OCI-LY3 (cell line): ENCODE measurements around the gene IL20RA.

Source experiments
- H2AFZ ChIP-seq: fragments of 200-600, 300-600 bp; shearing (Covaris generic); 2 replicates; pipeline ENCODE4 v1.6.0; 2014; ENCODE audit warnings: antibody characterized with exemption, low read depth, low read length
- H3K27ac ChIP-seq: fragments of 200-600, 300-600 bp; sonication (generic); 2 replicates; pipeline ENCODE4 v1.5.1; 2014; ENCODE audit warnings: mild to moderate bottlenecking, low read length, moderate library complexity, mixed read lengths
- H3K27me3 ChIP-seq: fragments of 200-600, 300-600 bp; sonication (generic); 2 replicates; pipeline ENCODE4 v1.6.1; 2014; ENCODE audit warnings: low read depth, low read length, mixed read lengths
- H3K36me3 ChIP-seq: fragments of 200-600, 300-600 bp; sonication (generic); replicated peaks from 2 replicates; pipeline ENCODE3; 2014; ENCODE audit warnings: low read depth, low read length, mixed read lengths
- H3K4me1 ChIP-seq: fragments of 300-600, 200-600 bp; sonication (generic); 2 replicates; pipeline ENCODE4 v1.6.1; 2014; ENCODE audit warnings: low read length, mixed read lengths
- H3K4me2 ChIP-seq: fragments of 200-600, 300-600 bp; sonication (generic); 2 replicates; pipeline ENCODE4 v1.6.1; 2014; ENCODE audit warnings: low read length, mixed read lengths
- H3K4me3 ChIP-seq: fragments of 300-600, 200-600 bp; sonication (generic); 2 replicates; pipeline ENCODE4 v1.5.1; 2014; ENCODE audit warnings: antibody characterized with exemption, mild to moderate bottlenecking, low read length, moderate library complexity
- H3K79me2 ChIP-seq: fragments of 300-600, 200-600 bp; shearing (Covaris generic); 2 replicates; pipeline ENCODE4 v1.6.1; 2014; ENCODE audit warnings: mild to moderate bottlenecking, low read length, mixed read lengths
- H3K9ac ChIP-seq: fragments of 300-600, 200-600 bp; shearing (Covaris generic); 2 replicates; pipeline ENCODE4 v1.6.0; 2014; ENCODE audit warnings: mild to moderate bottlenecking, low read length, moderate library complexity
- H3K9me3 ChIP-seq: fragments of 200-600, 300-600 bp; shearing (Covaris generic); 2 replicates; pipeline ENCODE4 v1.6.1; 2014; ENCODE audit warnings: low read length, mixed read lengths; ENCODE audit not compliant: insufficient read depth
- H4K20me1 ChIP-seq: fragments of 200-600, 300-600 bp; sonication (generic); 2 replicates; pipeline ENCODE4 v1.6.1; 2016; ENCODE audit warnings: low read length, mixed read lengths; ENCODE audit not compliant: insufficient read depth
- EZH2phosphoT487 ChIP-seq: fragments of 200-600 bp; shearing (Covaris generic); IDR thresholded peaks from 2 replicates; pipeline ENCODE4 v1.6.1; 2018; ENCODE audit warnings: antibody characterized with exemption, mixed run types, low read depth
- TF ChIP-seq, protein P1 (sequence below): fragments of 200-600, 300-600 bp; sonication (generic); IDR thresholded peaks from 2 replicates; pipeline ENCODE4 v1.5.1; 2014; ENCODE audit warnings: antibody characterized with exemption, low read length, low read depth

The IL20RA gene

DNA sequence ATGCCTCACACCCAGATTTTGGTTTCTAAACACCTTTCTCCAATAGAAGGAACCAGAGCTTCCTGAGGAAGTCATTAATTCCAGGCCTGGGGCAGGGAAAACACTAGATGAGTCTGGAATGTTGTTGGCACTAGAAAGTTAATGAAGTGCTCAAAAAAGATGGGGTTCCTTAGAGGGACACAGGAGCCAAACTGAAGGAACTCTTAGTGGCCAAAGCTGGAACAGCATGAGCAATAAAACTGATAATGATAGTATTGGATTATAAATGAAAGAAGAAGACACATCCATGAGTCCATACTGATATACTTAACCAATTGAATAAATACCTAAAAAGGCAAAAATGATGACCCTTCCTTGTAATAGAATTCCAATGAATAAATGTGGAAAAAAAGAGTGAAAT lies 4.4 kb downstream of the IL20RA start:
- Histone ChIP-seq H3K4me1 (no peaks in the 10 kb centered on the region), H3K4me2 (no peak overlapping the region), H3K36me3 (no peaks in the 10 kb centered on the region), H3K27me3 (peaks cover 5% of the 10 kb centered on the region; the same call in 1 of the 2 replicates), H4K20me1 (no peaks in the 10 kb centered on the region), H3K79me2 (no peaks in the 10 kb centered on the region), H3K4me3 (no peak overlapping the region), H2AFZ (no peak overlapping the region), H3K27ac (no peak overlapping the region), H3K9me3 (no peaks in the 10 kb centered on the region), H3K9ac (no peak overlapping the region)
- TF ChIP-seq, protein P1, sequence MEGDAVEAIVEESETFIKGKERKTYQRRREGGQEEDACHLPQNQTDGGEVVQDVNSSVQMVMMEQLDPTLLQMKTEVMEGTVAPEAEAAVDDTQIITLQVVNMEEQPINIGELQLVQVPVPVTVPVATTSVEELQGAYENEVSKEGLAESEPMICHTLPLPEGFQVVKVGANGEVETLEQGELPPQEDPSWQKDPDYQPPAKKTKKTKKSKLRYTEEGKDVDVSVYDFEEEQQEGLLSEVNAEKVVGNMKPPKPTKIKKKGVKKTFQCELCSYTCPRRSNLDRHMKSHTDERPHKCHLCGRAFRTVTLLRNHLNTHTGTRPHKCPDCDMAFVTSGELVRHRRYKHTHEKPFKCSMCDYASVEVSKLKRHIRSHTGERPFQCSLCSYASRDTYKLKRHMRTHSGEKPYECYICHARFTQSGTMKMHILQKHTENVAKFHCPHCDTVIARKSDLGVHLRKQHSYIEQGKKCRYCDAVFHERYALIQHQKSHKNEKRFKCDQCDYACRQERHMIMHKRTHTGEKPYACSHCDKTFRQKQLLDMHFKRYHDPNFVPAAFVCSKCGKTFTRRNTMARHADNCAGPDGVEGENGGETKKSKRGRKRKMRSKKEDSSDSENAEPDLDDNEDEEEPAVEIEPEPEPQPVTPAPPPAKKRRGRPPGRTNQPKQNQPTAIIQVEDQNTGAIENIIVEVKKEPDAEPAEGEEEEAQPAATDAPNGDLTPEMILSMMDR = no peak
- TF ChIP-seq EZH2phosphoT487 = no peak

DNA sequence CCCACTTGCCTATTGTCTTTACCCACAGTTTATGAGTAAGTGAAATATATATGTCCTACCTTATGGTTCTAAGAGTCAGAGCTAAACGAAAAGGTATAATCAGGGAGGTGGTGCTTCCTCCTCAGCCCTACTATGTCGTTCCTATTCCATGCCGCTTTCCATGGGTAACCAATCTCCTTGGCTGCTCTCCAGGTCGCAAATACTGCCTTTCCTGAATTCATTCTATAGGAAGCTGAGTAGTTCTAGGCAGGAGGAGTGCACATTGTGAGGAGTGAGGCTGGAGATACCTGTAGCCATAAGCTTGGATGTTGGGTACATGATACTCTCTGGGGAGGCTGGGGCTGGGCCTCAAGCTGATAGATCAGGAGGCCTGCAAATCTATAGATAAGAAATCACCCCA lies 5.8 kb downstream of the IL20RA start:
- Histone ChIP-seq H4K20me1 (no peaks in the 10 kb centered on the region), H3K9ac (no peak overlapping the region), H3K27me3 (peaks cover 5% of the 10 kb centered on the region; the same call in 1 of the 2 replicates), H3K36me3 (no peaks in the 10 kb centered on the region), H3K79me2 (no peaks in the 10 kb centered on the region), H3K4me2 (no peak overlapping the region), H2AFZ (no peak overlapping the region), H3K9me3 (no peaks in the 10 kb centered on the region), H3K4me3 (no peak overlapping the region), H3K27ac (no peak overlapping the region), H3K4me1 (no peaks in the 10 kb centered on the region)
- TF ChIP-seq, protein P1 = no peak
- no peak for TF ChIP-seq EZH2phosphoT487

DNA sequence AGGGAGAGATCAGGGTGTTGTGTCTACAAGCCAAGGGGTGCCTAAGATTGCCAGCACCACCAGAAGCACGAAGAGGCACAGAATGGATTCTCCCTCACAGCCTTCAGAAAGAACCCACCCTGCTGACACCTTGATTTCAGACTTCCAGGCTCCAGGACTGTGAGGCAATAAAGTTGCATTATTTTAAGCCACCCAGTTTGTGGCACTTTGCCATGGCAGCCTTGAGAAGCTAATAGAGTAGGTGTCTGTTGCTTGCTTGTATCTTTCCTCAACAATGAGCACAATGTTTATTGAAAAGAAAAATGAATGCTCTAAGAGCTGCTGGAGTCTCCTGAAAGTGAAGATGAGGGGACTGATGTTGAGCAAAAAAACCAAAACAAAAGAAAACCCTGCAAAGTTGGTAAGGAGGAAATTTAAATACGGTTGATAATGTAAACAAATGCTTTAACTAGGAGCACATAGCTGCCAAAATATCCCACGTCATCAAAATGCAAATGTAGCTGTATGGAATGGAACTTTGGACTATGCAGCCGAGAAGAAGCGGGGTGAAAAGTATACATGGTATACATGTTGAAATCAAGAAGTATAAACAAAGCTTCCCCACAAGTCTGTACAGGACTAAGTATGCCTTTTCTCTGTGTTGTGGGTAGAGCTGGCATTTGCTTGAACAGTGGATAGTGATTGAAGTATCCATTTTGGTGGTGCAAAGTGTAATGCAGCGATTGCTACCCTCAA lies 8.0 kb downstream of the IL20RA start:
- Histone ChIP-seq H2AFZ (no peak overlapping the region), H3K36me3 (no peaks in the 10 kb centered on the region), H3K4me2 (no peak overlapping the region), H3K27ac (no peak overlapping the region), H3K27me3 (no peaks in the 10 kb centered on the region), H3K9me3 (no peaks in the 10 kb centered on the region), H3K9ac (no peak overlapping the region), H3K79me2 (no peaks in the 10 kb centered on the region), H4K20me1 (no peaks in the 10 kb centered on the region), H3K4me1 (no peaks in the 10 kb centered on the region), H3K4me3 (no peak overlapping the region)
- no peak for TF ChIP-seq EZH2phosphoT487
- TF ChIP-seq, protein P1 = no peak

DNA sequence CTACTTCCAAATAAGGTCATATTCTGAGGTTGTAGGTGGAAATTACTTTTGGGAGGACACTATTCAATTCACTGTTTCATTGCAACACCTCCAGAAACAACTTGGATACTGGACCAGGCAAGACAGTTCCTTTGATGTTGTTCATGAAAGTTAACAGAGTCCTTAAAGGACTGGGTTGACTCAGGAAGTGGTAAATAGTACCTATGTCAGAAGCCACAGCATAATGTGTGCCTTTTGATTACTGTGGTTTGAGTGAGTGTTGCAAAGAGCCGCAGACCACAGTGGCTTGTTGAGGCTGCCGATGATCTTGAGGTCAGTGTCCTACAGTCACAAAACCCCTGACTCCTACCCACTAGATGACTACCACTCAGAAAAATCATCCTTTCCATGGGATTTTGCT lies 10.9 kb downstream of the IL20RA start:
- no peak for TF ChIP-seq EZH2phosphoT487
- TF ChIP-seq, protein P1 = no peak

More for the DNA sequence above, 10.9 kb downstream of the IL20RA start:
- Histone ChIP-seq H3K4me3 (no peak overlapping the region), H3K27me3 (no peaks in the 10 kb centered on the region), H2AFZ (no peak overlapping the region), H3K9ac (no peak overlapping the region), H3K79me2 (no peaks in the 10 kb centered on the region), H4K20me1 (no peaks in the 10 kb centered on the region), H3K36me3 (no peaks in the 10 kb centered on the region), H3K4me1 (no peaks in the 10 kb centered on the region), H3K9me3 (no peaks in the 10 kb centered on the region), H3K27ac (no peak overlapping the region), H3K4me2 (no peak overlapping the region)
